HEK293T (cell line): ENCODE data around the gene BNIPL.
A peak's percentile ranks its signal among the peaks of the same experiment; 100 is the strongest.

Source experiments
- CTCF ChIA-PET: fragments of 350-600 bp; formaldehyde crosslinking; extraction: SDS; loops from one replicate; lab custom pipeline; 2021; ENCODE audit warnings: antibody characterized with exemption, inconsistent platforms; lab: Yijun Ruan, JAX
- POLR2A ChIA-PET: fragments of 350-600 bp; formaldehyde crosslinking; extraction: SDS; loops from one replicate; lab custom pipeline; 2020; ENCODE audit warnings: antibody characterized with exemption, inconsistent platforms; lab: Yijun Ruan, JAX
- DNase-seq: peaks from one replicate; pipeline ENCODE4 v3.0.0; 2012; ENCODE audit warnings: mixed read lengths; ENCODE audit errors: extremely low spot score
- ARNT ChIP-seq: fragments of 450-650 bp; IDR thresholded peaks from 2 replicates; pipeline ENCODE4 v1.6.1; 2017; ENCODE audit warnings: mild to moderate bottlenecking
- BHLHE40 ChIP-seq: fragments of 450-650 bp; IDR thresholded peaks from 2 replicates; pipeline ENCODE4 v1.6.1; 2016; ENCODE audit warnings: mild to moderate bottlenecking, moderate library complexity, borderline replicate concordance
- CTBP1 ChIP-seq: fragments of 450-650 bp; IDR thresholded peaks from 2 replicates; pipeline ENCODE4 v1.6.1; 2016; ENCODE audit warnings: borderline replicate concordance
- ELF4 ChIP-seq: fragments of 450-650 bp; IDR thresholded peaks from 2 replicates; pipeline ENCODE4 v1.6.1; 2017; ENCODE audit warnings: antibody characterized with exemption
- FOXA1 ChIP-seq: fragments of 450-650 bp; IDR thresholded peaks from 2 replicates; pipeline ENCODE4 v1.6.1; 2016; ENCODE audit warnings: mild to moderate bottlenecking
- FOXK2 ChIP-seq: fragments of 450-650 bp; IDR thresholded peaks from 2 replicates; pipeline ENCODE4 v1.6.1; 2016; ENCODE audit warnings: mild to moderate bottlenecking
- FOXM1 ChIP-seq: fragments of 450-650 bp; IDR thresholded peaks from 2 replicates; pipeline ENCODE4 v1.6.1; 2017; ENCODE audit warnings: mild to moderate bottlenecking, borderline replicate concordance
- HDGF ChIP-seq: fragments of 450-650 bp; IDR thresholded peaks from 2 replicates; pipeline ENCODE4 v1.6.1; 2017; ENCODE audit warnings: antibody characterized with exemption, borderline replicate concordance
- L3MBTL2 ChIP-seq: fragments of 450-650 bp; conservative IDR thresholded peaks from 2 replicates; pipeline ENCODE4 v1.6.1; 2016; ENCODE audit warnings: mild to moderate bottlenecking
- LEF1 ChIP-seq: fragments of 450-650 bp; IDR thresholded peaks from 2 replicates; pipeline ENCODE4 v1.6.1; 2017; ENCODE audit warnings: mild to moderate bottlenecking, borderline replicate concordance
- NFRKB ChIP-seq: fragments of 450-650 bp; IDR thresholded peaks from 2 replicates; pipeline ENCODE4 v1.6.1; 2016; ENCODE audit warnings: mild to moderate bottlenecking, moderate library complexity
- SP1 ChIP-seq: fragments of 450-650 bp; IDR thresholded peaks from 2 replicates; pipeline ENCODE4 v1.6.1; 2017
- SUZ12 ChIP-seq: fragments of 450-650 bp; IDR thresholded peaks from 2 replicates; pipeline ENCODE4 v1.6.1; 2016; ENCODE audit warnings: mild to moderate bottlenecking
- TARDBP ChIP-seq: fragments of 450-650 bp; IDR thresholded peaks from 2 replicates; pipeline ENCODE4 v1.6.1; 2016
- ZNF384 ChIP-seq: fragments of 450-650 bp; IDR thresholded peaks from 2 replicates; pipeline ENCODE4 v1.6.1; 2016
- TF ChIP-seq, protein P1 (sequence below): fragments of 450-650 bp; IDR thresholded peaks from 2 replicates; pipeline ENCODE4 v1.6.1; 2016

BNIPL gene

DNA sequence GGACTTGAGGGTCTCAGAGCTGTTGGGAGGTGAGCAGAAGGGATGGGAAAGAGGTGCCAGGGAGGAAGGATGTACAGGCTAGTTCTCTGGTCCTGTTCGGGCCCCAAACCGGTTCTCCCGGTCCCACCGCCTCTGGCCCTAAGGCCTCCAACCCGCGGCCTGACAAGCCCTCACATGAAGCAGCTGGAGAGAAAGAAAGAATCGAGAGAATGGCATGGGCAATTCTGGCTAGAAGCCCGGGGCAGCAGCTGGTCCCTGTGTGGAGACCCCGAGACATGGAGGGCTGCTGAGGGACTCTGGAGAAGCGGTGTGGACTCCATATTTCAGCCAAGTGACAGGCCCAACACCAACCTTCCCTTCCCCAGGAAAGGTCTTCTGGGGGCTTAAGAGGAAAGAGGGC is 22.3 kb downstream of the BNIPL start:
- no peak for DNase-seq
- ChIA-PET CTCF (interaction anchor here (0.9 to 1.1 kb wide), 3 partner anchors 9 to 134 kb away, joined by 3 to 11 read pairs (median 3); no protein-coding TSS in a partner anchor), POLR2A (interaction anchor here (0.9 to 6.6 kb wide), 7 partner anchors 9 to 96 kb away, joined by 3 to 69 read pairs (median 5); partner anchors contain the start of genes C1orf56 and GABPB2)
- no peak for TF ChIP-seq CTBP1
- no peak for TF ChIP-seq NFRKB
- TF ChIP-seq, protein P1, sequence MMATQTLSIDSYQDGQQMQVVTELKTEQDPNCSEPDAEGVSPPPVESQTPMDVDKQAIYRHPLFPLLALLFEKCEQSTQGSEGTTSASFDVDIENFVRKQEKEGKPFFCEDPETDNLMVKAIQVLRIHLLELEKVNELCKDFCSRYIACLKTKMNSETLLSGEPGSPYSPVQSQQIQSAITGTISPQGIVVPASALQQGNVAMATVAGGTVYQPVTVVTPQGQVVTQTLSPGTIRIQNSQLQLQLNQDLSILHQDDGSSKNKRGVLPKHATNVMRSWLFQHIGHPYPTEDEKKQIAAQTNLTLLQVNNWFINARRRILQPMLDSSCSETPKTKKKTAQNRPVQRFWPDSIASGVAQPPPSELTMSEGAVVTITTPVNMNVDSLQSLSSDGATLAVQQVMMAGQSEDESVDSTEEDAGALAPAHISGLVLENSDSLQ = peak; percentile 42
- TF ChIP-seq FOXK2 = no peak
- no peak for TF ChIP-seq FOXM1

DNA sequence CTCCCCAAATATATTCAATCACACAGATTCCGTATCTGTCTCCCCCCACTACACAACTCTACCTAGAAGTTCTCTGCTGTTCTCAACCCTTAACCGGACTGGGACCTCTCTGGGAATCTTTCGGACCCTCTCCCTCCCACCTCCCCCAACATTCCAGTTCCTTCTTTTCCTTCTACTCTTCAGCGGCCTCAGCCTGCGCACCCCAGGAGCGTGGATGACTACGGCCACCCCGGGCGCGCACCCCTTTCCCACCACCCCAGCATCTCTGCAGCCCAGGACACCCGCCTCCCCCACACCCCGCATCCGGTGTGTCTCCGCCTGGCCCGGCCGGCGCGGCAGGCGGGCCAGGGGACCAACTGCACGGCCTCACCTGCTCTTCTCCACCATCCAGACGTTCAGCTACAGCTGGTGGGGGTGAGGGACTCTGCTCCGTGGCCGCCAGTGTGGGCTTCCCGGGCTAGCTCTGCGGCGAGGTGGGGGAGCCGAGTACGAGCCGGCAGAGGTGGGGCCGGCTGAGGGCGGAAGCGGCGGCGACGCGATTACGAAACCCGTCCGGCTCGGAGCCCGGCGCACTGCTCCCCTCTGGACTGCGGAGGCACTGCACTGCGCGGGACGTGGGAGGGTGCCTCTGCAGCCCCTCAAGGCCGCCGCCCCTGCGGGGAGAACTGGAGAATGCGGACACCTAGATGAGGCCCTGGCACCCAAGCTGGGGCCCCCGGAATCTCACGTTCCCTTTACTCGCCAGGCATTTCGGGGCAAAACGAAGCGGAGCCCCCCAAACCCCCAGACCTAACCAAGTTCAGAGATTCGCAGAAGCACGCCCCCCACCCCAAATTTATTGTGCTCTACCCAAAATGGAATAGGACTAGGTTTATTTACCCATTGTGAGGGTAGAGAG is 23.0 kb downstream of the BNIPL start, which contains the start of gene CDC42SE1:
TSS of gene CDC42SE1 (minus strand) at position 514 of the 898 bp plus-strand sequence. CDS start 3,892 bp downstream, outside the sequence.
- POLR2A ChIA-PET = interaction anchor here (0.7 to 6.6 kb wide), 8 partner anchors 9 to 480 kb away, joined by 3 to 69 read pairs (median 4); partner anchors contain the start of genes C1orf56, GABPB2 and MCL1
- TF ChIP-seq, protein P1 = no peak
- peak; percentile 42; the same call in 1 of the 2 replicates for TF ChIP-seq ELF4
- DNase-seq = peak; percentile 93
- CTCF ChIA-PET = interaction anchor here (0.6 to 1.1 kb wide), 5 partner anchors 8 to 534 kb away, joined by 3 to 11 read pairs (median 3); no protein-coding TSS in a partner anchor

DNA sequence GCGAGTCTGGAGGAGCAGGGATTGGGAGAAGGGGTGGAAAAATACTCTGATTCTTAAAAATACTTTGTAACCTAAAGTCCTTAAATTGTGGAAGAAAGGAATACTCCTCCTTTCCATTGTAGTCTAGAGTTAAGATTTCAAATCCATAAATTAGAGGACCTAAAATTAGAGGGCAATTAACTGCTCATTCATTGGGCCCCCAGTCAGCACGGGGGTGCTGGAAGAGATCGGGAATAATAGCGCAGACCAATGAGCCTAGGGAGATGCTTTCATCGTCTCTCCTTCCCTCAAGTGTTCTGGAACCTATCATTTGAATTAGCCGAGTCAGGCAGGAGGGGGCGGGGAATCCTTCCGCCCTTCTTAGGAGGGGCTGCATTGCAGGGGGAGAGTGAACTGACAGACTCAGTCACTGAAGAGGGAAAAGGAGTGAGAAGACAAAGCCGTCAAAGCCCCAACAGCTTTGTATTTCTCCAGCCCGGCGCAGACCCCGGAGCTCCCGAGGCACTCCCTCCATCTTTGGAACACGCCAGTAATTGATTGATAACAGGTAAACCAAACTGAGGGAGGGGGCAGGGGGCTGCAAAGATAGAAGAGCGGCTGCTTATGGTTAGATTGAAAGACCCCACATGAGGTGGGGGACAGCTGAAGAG is 23.7 kb downstream of the BNIPL start, which contains the start of gene MLLT11:
TSS of gene MLLT11 (plus strand) at position 391 of the 650 bp plus-strand sequence. CDS start 6,828 bp downstream, outside the sequence.
- TF ChIP-seq ARNT (no peak), ZNF384 (no peak)
- TF ChIP-seq, protein P1 = peak; percentile 61
- DNase-seq = peak; percentile 58
- POLR2A ChIA-PET = interaction anchor here (0.7 to 6.6 kb wide), 9 partner anchors 8 to 481 kb away, joined by 3 to 69 read pairs (median 3); partner anchors contain the start of genes C1orf56, GABPB2 and MCL1
- CTCF ChIA-PET = interaction anchor here (0.6 to 0.9 kb wide), 4 partner anchors 95 to 534 kb away, joined by 3 to 11 read pairs (median 5); no protein-coding TSS in a partner anchor

DNA sequence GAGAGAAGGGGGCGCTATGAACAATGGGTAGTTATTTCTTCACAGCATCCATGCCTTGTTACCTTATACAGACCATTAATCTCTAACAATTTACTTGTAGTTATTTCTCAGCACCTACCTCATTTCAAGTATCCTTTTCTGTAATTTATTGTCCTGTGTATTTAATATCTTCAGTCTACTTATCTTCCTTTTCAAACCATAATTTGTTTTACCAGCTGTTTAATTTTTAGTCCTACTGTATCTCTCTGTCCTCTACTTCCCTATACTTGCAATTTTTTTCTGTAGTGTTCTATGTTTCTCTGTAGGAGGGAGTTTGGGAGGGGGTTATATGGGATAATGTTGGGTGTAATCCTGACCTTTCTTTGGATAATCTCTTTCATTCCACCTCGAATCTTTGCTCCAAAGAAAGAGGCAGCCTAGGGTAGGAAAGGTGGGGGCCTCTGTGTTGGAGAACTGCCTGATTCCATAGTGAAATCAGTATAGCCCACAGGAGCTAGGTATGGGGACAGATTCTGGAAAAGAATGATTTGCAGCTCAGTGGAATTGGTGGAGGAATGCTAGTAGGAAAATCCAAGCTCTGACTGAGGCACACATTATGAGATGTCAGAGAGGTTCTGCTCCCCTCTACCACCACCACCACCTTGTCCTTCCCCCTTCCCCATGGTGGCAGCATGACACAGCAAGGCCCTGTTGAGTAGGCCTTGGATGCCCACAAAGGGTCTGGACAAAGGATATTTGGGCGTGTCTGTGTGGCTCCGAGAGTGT is 24.5 kb downstream of the BNIPL start:
- ChIA-PET POLR2A (interaction anchor here (1.5 to 6.6 kb wide), 5 partner anchors 10 to 129 kb away, joined by 3 to 69 read pairs (median 10); partner anchors contain the start of genes C1orf56, GABPB2, MINDY1 and VPS72), CTCF (interaction anchor here (0.6 to 0.9 kb wide), 4 partner anchors 37 to 235 kb away, joined by 3 to 4 read pairs (median 3); partner anchors contain the start of gene TNFAIP8L2)
- DNase-seq = no peak
- TF ChIP-seq FOXM1 = no peak
- TF ChIP-seq, protein P1 = no peak
- TF ChIP-seq ELF4 = no peak
- TF ChIP-seq TARDBP = no peak
- TF ChIP-seq SUZ12 = no peak
- no peak for TF ChIP-seq BHLHE40
- TF ChIP-seq CTBP1 = no peak

DNA sequence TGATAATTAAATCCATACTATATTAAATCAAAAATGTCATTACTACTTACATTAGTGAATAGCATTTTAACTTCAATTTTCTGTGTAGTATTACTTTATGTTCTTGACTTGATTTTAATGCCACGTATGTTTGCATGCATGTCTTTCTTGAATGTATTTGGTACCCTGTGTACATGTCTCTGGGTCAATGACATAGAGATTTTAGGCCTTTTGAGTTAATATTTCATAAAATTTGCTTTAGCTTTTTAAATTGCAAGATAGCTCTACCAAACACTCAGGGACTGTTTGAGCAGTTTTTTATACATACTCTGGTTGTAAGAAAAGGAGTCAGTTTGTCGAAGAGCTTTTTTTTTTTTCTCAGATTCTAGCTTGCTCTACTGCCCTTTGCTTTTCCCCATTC is 25.3 kb downstream of the BNIPL start:
- DNase-seq = no peak
- ChIA-PET POLR2A (interaction anchor here (1.5 to 6.6 kb wide), 5 partner anchors 9 to 128 kb away, joined by 3 to 69 read pairs (median 10); partner anchors contain the start of genes C1orf56, GABPB2, MINDY1 and VPS72), CTCF (interaction anchor here (1.3 kb wide), 1 partner anchor 11 kb away, joined by 5 read pairs; no protein-coding TSS in a partner anchor)
- TF ChIP-seq NFRKB = no peak
- no peak for TF ChIP-seq SUZ12
- TF ChIP-seq LEF1 = no peak
- no peak for TF ChIP-seq ZNF384
- TF ChIP-seq FOXK2 = no peak
- no peak for TF ChIP-seq TARDBP
- TF ChIP-seq, protein P1 = no peak
- no peak for TF ChIP-seq FOXA1
- TF ChIP-seq CTBP1 = no peak
- TF ChIP-seq BHLHE40 = no peak
- no peak for TF ChIP-seq FOXM1
- TF ChIP-seq SP1 = no peak
- TF ChIP-seq ELF4 = no peak
- no peak for TF ChIP-seq HDGF
- TF ChIP-seq L3MBTL2 = no peak
- no peak for TF ChIP-seq ARNT
